Tibial nerve (tissue), 4 donors: ENCODE results near the gene GFRA3.
A peak's percentile ranks its signal among the peaks of the same experiment; 100 is the strongest.

ENCODE experiments used
- EP300 ChIP-seq, 2 donors: sonication (generic); formaldehyde crosslinking; IDR thresholded peaks; one replicate each; pipeline ENCODE4 v1.6.1; 2017; ENCODE audit warnings: antibody characterized with exemption in 2 of 2, mild to moderate bottlenecking in 1 of 2
- TF ChIP-seq, protein P1 (sequence below), 5 experiments: fragments of 200-600 bp in 3 of 5; fragments of 450-650 bp in 2 of 5; sonication (generic) in 3 of 5; IDR thresholded peaks; one replicate each; pipeline ENCODE4 v1.5.1; 2016 to 2019; ENCODE audit warnings: antibody characterized with exemption in 5 of 5, mild to moderate bottlenecking in 3 of 5, moderate library complexity in 2 of 5

DNA sequence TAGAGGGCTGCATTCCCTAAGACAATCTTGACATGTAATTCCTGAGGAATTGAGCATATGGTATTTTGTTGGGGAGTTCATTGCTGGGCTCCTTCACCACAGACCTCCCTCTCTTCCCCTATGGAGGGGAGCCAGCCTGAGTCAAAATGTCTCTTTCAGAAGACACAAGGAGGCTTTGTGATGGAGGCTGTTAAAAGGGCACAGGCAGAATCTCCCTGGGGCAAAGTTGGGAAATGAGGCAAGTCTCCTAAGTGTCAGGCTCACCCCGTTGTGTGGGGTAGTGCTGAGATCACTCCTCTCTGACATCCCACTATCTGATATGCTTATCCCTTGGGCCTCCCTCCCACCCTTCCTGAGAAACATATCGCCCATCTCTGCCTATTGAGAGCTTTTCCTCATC lies 30.6 kb downstream of the GFRA3 start:
- TF ChIP-seq EP300 (IDR thresholded peaks at IDR 0.05), result peak in 1 of 2 donors; percentile 55
- TF ChIP-seq, protein P1, sequence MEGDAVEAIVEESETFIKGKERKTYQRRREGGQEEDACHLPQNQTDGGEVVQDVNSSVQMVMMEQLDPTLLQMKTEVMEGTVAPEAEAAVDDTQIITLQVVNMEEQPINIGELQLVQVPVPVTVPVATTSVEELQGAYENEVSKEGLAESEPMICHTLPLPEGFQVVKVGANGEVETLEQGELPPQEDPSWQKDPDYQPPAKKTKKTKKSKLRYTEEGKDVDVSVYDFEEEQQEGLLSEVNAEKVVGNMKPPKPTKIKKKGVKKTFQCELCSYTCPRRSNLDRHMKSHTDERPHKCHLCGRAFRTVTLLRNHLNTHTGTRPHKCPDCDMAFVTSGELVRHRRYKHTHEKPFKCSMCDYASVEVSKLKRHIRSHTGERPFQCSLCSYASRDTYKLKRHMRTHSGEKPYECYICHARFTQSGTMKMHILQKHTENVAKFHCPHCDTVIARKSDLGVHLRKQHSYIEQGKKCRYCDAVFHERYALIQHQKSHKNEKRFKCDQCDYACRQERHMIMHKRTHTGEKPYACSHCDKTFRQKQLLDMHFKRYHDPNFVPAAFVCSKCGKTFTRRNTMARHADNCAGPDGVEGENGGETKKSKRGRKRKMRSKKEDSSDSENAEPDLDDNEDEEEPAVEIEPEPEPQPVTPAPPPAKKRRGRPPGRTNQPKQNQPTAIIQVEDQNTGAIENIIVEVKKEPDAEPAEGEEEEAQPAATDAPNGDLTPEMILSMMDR (IDR thresholded peaks at IDR 0.05), result no peak
